SK-N-SH (cell line): Measurements from ENCODE around the gene GAL3ST3.

Experiments
- GABPA ChIP-seq: IDR thresholded peaks from 2 replicates; pipeline ENCODE4 v1.4.0; 2012; ENCODE audit warnings: low read depth, mild to moderate bottlenecking
- JUND ChIP-seq: IDR thresholded peaks from 2 replicates; pipeline ENCODE4 v1.4.0; 2012
- POLR2AphosphoS5 ChIP-seq: IDR thresholded peaks from 2 replicates; pipeline ENCODE4 v1.6.1; 2012; ENCODE audit warnings: low read depth, low read length
- TF ChIP-seq, protein P1 (sequence below): IDR thresholded peaks from 2 replicates; pipeline ENCODE4 v1.4.0; 2012; ENCODE audit warnings: low read depth
- TF ChIP-seq, protein P2 (sequence below): fragments of 200-600 bp; sonication (generic); IDR thresholded peaks from 2 replicates; pipeline ENCODE4 v1.6.1; 2017; ENCODE audit warnings: antibody characterized with exemption, mild to moderate bottlenecking, moderate library complexity

DNA sequence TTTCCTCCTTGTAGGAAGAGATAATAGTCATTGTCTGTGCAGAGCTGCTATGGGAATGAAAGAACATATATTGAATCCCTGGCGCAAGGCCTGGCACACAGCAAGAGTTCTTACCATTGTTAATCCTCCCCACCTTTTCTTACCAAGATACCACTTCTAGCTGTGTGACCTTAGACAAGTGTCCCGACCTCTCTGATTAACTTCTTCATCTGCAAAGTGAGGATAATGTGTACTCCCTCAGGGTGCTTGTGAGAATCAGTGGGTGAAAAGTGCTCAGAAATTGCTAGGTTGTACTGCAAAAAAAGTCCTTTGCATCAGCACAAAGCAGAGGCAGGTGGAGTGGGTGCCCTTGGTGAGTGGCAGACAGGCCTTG is 40.9 kb downstream of the GAL3ST3 start:
- no peak for TF ChIP-seq POLR2AphosphoS5
- TF ChIP-seq GABPA: no peak
- TF ChIP-seq, protein P1, sequence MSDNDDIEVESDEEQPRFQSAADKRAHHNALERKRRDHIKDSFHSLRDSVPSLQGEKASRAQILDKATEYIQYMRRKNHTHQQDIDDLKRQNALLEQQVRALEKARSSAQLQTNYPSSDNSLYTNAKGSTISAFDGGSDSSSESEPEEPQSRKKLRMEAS: no peak
- TF ChIP-seq, protein P2, sequence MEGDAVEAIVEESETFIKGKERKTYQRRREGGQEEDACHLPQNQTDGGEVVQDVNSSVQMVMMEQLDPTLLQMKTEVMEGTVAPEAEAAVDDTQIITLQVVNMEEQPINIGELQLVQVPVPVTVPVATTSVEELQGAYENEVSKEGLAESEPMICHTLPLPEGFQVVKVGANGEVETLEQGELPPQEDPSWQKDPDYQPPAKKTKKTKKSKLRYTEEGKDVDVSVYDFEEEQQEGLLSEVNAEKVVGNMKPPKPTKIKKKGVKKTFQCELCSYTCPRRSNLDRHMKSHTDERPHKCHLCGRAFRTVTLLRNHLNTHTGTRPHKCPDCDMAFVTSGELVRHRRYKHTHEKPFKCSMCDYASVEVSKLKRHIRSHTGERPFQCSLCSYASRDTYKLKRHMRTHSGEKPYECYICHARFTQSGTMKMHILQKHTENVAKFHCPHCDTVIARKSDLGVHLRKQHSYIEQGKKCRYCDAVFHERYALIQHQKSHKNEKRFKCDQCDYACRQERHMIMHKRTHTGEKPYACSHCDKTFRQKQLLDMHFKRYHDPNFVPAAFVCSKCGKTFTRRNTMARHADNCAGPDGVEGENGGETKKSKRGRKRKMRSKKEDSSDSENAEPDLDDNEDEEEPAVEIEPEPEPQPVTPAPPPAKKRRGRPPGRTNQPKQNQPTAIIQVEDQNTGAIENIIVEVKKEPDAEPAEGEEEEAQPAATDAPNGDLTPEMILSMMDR: no peak
- no peak for TF ChIP-seq JUND
